Measurements from ENCODE around the gene STX5.

GRCh38 chr11:62875698-62876478, 44.0 kb upstream of the STX5 start:
- TF ChIP-seq CTCF (IDR thresholded peaks at IDR 0.05) (no peak), ZFX (IDR thresholded peaks at IDR 0.05; ENCODE audit: borderline replicate concordance) (no peak)
